Psoas muscle (tissue), 8 donors: ENCODE measurements around the gene MDH2. TPM values are rescaled to one million over a fixed set of nuclear protein-coding genes. Genes with fewer than 3 reads are reported as not detected.

Source experiments
- ATAC-seq, 4 donors: fragments of 200-7000 bp; cut with Tn5 transposase; one replicate each; pipeline ENCODE4 v1.9.1; 2020; ENCODE audit warnings: moderate library complexity in 3 of 4, mild to moderate bottlenecking in 2 of 4
- DNase-seq, 2 donors: peaks; one replicate each; pipeline ENCODE4 v3.0.0-alpha.2; 2020
- H3K27ac ChIP-seq: fragments of 200-600 bp; one replicate; pipeline ENCODE4 v1.8.0; 2022
- H3K27me3 ChIP-seq, 3 donors: fragments of 200-600 bp in 1 of 3; one replicate each; pipeline versions ENCODE4 v1.6.1 to v1.8.0; 2013 to 2022; ENCODE audit warnings: low read length in 2 of 3, mild to moderate bottlenecking in 2 of 3, moderate library complexity in 1 of 3; ENCODE audit not compliant: insufficient read depth in 3 of 3
- H3K36me3 ChIP-seq, 2 donors: fragments of 200-600 bp in 1 of 2; one replicate each; pipeline versions ENCODE4 v1.6.1 to v1.8.0; 2013 to 2022; ENCODE audit warnings: low read depth in 1 of 2, mild to moderate bottlenecking in 1 of 2, moderate library complexity in 1 of 2; ENCODE audit not compliant: insufficient read depth in 1 of 2
- H3K4me1 ChIP-seq: fragments of 200-600 bp; one replicate; pipeline ENCODE4 v1.8.0; 2022
- H3K4me3 ChIP-seq: fragments of 200-600 bp; one replicate; pipeline ENCODE4 v1.8.0; 2022; ENCODE audit warnings: mild to moderate bottlenecking
- H3K9me3 ChIP-seq: fragments of 200-600 bp; one replicate; pipeline ENCODE4 v1.8.0; 2022
- WGBS, 3 donors: extraction: QIAGEN DNeasy Blood & Tissue Kit; methylation state at CpG; one replicate each; pipeline versions ENCODE4 v1.1.6 to v1.1.7; 2013; 5-methylcytosine and 5-hydroxymethylcytosine counted together
- intact Hi-C, 2 donors: fragments of 100-400 bp; cut with DNase I; formaldehyde crosslinking; loops; one replicate each; pipeline versions ENCODE4 v1.11.0 to v1.14.2; 2022
- long read RNA-seq, 2 donors: library from polyadenylated mRNA; unstranded; transcript quantifications; one replicate each; pipeline ENCODE4 v2.0.0, GENCODE V29; 2021
- polyA plus RNA-seq, 3 donors: library from polyadenylated mRNA; stranded (reverse); fragments of 200-250 nt; gene quantifications; one replicate each; pipeline ENCODE4 v1.2.3, GENCODE V29; 2013
- total RNA-seq, 4 donors: library from RNA; stranded (reverse); fragmentation: NEBNext Ultra II Directional in 2 of 4; extraction: Animal tissue kit (Norgen Biotek cat#: 25700) in 2 of 4; gene quantifications; one replicate each; pipeline versions ENCODE4 v1.2.1 to v1.2.4, GENCODE V29; 2021 to 2023
- TF ChIP-seq, protein P1 (sequence below): fragments of 200-600 bp; IDR thresholded peaks from one replicate; pipeline ENCODE4 v1.8.0; 2022; ENCODE audit warnings: antibody characterized with exemption
- donor health status: healthy with polysubstance abuse.
- donor health status: DM: no; HTN: no; CAD: no; lungs with moderate emphysema.
- donor health status: Bipolar disorder and iron deficiency.
- donor health status: healthy.
- donor health status: DM: yes; HTN: yes; CAD: no.
- donor health status: DM: no; HTN: no; CAD: no.
- donor health status: DM: no; HTN: no; CAD: no.
- donor health status: DM: yes; HTN: yes; CAD: no.

MDH2 gene, protein sequence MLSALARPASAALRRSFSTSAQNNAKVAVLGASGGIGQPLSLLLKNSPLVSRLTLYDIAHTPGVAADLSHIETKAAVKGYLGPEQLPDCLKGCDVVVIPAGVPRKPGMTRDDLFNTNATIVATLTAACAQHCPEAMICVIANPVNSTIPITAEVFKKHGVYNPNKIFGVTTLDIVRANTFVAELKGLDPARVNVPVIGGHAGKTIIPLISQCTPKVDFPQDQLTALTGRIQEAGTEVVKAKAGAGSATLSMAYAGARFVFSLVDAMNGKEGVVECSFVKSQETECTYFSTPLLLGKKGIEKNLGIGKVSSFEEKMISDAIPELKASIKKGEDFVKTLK
- total RNA-seq = 100 to 1,000 TPM; 483 to 621 (median 527) TPM
- polyA plus RNA-seq = 100 to 1,000 TPM; 385 to 453 (median 396) TPM
- long read RNA-seq, donor 1, transcript MDH2-201 (9 exons, 2,209 nt) = major isoform, 312 of 420 reads
- long read RNA-seq, donor 1, partial matches to known transcripts = 96 of 420 reads
- long read RNA-seq, donor 1, other reads (novel, unspliced or antisense) = 8 of 420 reads
- long read RNA-seq, donor 2, transcript MDH2-204 (8 exons, 2,020 nt) = minor isoform, 10 of 803 reads
- long read RNA-seq, donor 2, transcript MDH2-201 (9 exons, 2,209 nt) = major isoform, 691 of 803 reads
- long read RNA-seq, donor 2, partial matches to known transcripts = 79 of 803 reads
- long read RNA-seq, donor 2, other reads (novel, unspliced or antisense) = 19 of 803 reads

GRCh38 chr7:76047811-76048667, at the start of gene MDH2, which contains the start of gene STYXL1:
MDH2 (plus strand) TSS chr7:76048106; CDS start chr7:76048161, 55 bp downstream.
STYXL1 (minus strand) TSS chr7:76048000; CDS start chr7:76030523, 17,477 bp downstream.
- peak; percentile 97 to 98 for DNase-seq
- Histone ChIP-seq H3K4me1 (peaks cover 22% of the 10 kb centered on the region), H3K4me3 (peak within 1 kb of the TSS; percentile 96), H3K36me3 (peaks cover 0 to 12% of the 10 kb centered on the region in 2 donors), H3K27ac (peak within 1 kb of the TSS; percentile 98), H3K27me3 (no peaks in the 10 kb centered on the region), H3K9me3 (no peaks in the 10 kb centered on the region)
- 0 to 1% (median 0%) methylated on average over 51 to 58 of the region's 58 CpGs for WGBS, 3 donors
- TF ChIP-seq, protein P1, sequence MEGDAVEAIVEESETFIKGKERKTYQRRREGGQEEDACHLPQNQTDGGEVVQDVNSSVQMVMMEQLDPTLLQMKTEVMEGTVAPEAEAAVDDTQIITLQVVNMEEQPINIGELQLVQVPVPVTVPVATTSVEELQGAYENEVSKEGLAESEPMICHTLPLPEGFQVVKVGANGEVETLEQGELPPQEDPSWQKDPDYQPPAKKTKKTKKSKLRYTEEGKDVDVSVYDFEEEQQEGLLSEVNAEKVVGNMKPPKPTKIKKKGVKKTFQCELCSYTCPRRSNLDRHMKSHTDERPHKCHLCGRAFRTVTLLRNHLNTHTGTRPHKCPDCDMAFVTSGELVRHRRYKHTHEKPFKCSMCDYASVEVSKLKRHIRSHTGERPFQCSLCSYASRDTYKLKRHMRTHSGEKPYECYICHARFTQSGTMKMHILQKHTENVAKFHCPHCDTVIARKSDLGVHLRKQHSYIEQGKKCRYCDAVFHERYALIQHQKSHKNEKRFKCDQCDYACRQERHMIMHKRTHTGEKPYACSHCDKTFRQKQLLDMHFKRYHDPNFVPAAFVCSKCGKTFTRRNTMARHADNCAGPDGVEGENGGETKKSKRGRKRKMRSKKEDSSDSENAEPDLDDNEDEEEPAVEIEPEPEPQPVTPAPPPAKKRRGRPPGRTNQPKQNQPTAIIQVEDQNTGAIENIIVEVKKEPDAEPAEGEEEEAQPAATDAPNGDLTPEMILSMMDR = no peak
- ATAC-seq = peak; percentile 94 to 97 (median 95)
- intact Hi-C loops = no loop called here

- intact Hi-C loops = loop anchor here in 1 of 2 donors (10.0 kb wide), 1 partner anchor 46 kb away; no protein-coding TSS in a partner anchor
- peaks cover under 1% of the 10 kb centered on the region for H3K4me1 ChIP-seq
- DNase-seq (no peak), ATAC-seq (peak in 2 of 4 donors; percentile 21 to 25)
- no peak overlapping the region for H3K4me3 ChIP-seq
- WGBS, 3 donors = 96 to 98% (median 97%) methylated on average over 11 of the region's 11 CpGs
- TF ChIP-seq, protein P1 = no peak
- no peak overlapping the region for H3K27ac ChIP-seq
- H3K36me3 ChIP-seq = peaks cover 0 to 57% of the 10 kb centered on the region in 2 donors
- H3K9me3 ChIP-seq = no peaks in the 10 kb centered on the region
- H3K27me3 ChIP-seq = no peaks in the 10 kb centered on the region
Measured at GRCh38 chr7:76000566-76000965, 47.3 kb upstream of the MDH2 start.

DNA sequence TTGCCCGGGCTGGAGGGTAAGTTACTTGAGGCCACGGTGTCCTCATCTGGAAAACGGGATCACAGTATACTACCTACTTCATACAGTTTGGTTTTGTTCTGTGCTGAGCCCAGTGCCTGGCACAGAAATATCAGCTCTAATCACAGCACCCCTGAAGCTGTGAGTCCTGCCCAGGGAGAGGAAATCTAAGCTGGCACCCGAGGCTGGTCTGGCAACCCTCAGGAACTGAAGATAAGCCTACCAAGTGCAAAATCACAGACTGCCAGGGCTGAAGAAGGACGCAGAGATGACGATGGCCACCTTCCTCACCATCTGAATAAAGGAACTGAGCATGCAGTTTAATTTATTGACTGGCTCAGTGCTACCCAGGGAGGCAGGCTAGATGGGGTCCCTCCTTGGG, 45.8 kb upstream of the MDH2 start:
- ATAC-seq (no peak), DNase-seq (no peak)
- intact Hi-C loops = loop anchor here in 1 of 2 donors (10.0 kb wide), 1 partner anchor 47 kb away; no protein-coding TSS in a partner anchor
- Histone ChIP-seq H3K27ac (no peak overlapping the region), H3K36me3 (peaks cover 0 to 47% of the 10 kb centered on the region in 2 donors), H3K27me3 (no peaks in the 10 kb centered on the region), H3K9me3 (no peaks in the 10 kb centered on the region), H3K4me1 (no peaks in the 10 kb centered on the region), H3K4me3 (no peak overlapping the region)
- 92 to 95% (median 92%) methylated on average over 6 of the region's 6 CpGs for WGBS, 3 donors
- TF ChIP-seq, protein P1 = no peak

DNA sequence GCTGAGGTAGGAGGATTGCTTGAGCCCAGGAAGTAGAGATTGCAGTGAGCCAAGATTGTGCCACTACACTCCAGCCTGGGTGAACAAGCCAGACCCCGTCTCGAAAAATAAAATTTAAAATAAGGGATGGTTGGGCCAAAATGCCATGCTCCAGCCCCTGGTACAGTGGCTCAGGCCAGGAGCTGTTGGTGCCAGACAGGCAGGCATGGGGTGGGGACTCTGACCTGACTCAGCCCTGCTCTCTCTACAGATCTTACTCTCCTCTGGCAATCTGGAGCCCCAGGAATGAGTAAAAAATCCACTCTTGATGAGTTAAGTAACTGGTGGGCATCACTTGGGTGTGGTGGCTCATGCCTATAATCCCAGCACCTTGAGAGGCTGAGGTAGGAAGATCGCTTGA, 45.1 kb upstream of the MDH2 start:
- H3K27ac ChIP-seq = no peak overlapping the region
- peaks cover 0 to 47% of the 10 kb centered on the region in 2 donors for H3K36me3 ChIP-seq
- intact Hi-C loops = loop anchor here in 1 of 2 donors (10.0 kb wide), 1 partner anchor 48 kb away; no protein-coding TSS in a partner anchor
- no peak for DNase-seq
- H3K4me3 ChIP-seq = no peak overlapping the region
- ATAC-seq = no peak
- TF ChIP-seq, protein P1 = no peak
- no peaks in the 10 kb centered on the region for H3K9me3 ChIP-seq
- WGBS, 3 donors = 91 to 95% (median 95%) methylated on average over 3 of the region's 3 CpGs
- no peaks in the 10 kb centered on the region for H3K4me1 ChIP-seq
- H3K27me3 ChIP-seq = no peaks in the 10 kb centered on the region
